LNCAP (cell line): ENCODE measurements around the gene MEGF11.

Experiments
- CTCF ChIP-seq: fragments of 450-650 bp; IDR thresholded peaks from 2 replicates; pipeline ENCODE4 v1.5.1; 2017; ENCODE audit warnings: mild to moderate bottlenecking

Gene MEGF11

DNA sequence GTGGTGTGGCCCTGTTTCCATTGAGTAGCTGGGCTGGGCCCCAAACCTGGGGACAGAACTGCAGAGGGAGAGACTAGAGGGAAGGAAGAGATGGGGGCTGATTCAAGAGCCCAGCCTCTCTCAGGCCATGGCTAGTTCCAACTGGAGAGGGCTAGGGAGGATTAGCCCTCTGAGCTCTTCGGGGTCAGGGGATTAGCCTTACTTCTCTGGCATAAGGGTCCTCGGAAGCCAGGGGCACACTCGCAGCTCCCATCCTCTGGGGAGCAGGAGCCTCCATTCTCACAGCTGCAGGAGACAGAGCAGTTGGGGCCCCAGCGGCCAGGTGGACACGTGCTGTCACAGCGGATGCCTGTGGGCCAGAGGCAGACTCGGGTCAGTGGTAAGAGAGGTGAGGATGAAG is 330.9 kb downstream of the MEGF11 start:
- no peak for TF ChIP-seq CTCF

DNA sequence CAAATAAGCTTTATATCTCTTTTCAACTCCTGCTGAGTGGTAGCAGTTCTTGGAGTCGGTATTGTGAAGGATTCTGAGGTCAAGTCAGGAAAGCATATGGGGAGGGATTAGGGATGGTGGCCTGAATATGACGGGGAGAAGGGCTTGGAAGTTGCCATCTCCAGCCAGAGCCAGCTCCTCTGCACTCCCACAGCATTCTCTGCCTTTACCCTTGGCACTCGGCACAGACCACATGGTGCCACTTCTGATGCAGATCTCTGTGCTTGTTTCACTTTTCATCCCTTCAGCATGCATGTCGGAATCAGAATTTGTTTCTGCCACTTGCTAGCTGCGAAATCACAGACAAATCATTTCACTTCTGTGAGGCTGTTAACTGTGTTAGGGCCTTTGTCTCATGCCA is 331.8 kb downstream of the MEGF11 start:
- no peak for TF ChIP-seq CTCF

DNA sequence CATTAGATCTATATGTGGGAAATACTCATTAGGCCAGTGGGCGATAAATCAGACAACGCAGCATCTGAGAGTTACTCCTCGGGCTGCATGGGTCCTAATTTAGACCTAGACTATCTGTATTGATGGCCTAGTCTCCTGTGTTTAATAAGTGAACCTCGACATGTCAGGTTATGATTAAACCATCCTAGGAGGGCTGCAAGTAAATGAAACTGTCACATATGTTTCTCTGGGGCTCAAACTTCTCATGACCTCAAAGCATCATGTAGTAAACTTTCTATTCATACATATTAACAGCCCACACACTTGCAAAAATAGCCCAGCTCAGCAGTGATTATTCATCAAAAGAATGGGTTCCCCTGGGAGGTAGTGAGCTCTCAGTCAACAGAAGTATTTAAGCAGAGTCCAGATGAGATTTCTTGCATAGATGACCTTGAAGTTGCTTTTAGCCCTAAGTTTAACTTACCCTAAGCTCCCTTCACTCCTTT is 332.7 kb downstream of the MEGF11 start:
- TF ChIP-seq CTCF = no peak

DNA sequence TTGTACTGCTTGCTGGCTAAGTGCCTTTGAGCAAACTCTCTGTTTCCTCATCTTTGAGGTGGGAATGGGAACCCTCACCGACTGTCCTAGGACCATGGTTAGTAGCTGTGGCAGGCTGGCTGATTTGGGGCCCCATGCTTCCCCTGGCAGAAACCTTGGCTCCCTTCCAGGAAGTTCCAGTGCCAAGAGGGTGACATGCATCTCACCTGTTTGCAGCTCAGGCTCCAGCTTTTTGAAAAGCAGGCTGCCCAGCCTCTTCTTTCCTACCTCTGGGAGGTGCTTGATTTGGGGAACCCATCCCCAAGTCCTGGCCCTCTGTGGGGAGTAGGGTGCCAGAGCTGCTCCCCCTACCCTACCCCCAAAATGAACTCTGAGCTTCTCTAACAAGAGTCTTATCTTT is 333.4 kb downstream of the MEGF11 start:
- TF ChIP-seq CTCF = no peak

- no peak for TF ChIP-seq CTCF
Observed at GRCh38 chr15:65919353-65919752, 334.2 kb downstream of the MEGF11 start.

GRCh38 chr15:65918945-65919344 is 334.6 kb downstream of the MEGF11 start:
- TF ChIP-seq CTCF = no peak

GRCh38 chr15:65918357-65918920 is 335.1 kb downstream of the MEGF11 start:
- no peak for TF ChIP-seq CTCF

GRCh38 chr15:65917936-65918335 is 335.6 kb downstream of the MEGF11 start:
- no peak for TF ChIP-seq CTCF
